ENCODE data around the gene CTSO.

Gene CTSO

GRCh38 chr4:155961575-155961974 is 7.9 kb upstream of the CTSO start:
- H3K27me3 ChIP-seq (ENCODE audit: low read length): no peaks in the 10 kb centered on the region
- H3K27ac ChIP-seq (ENCODE audit: low read depth, low read length): no peak overlapping the region
- no peak overlapping the region for H3K9ac ChIP-seq (ENCODE audit: low read length)
- H3K9me3 ChIP-seq (ENCODE audit: insufficient read depth, low read length): no peaks in the 10 kb centered on the region
- H3K4me2 ChIP-seq (ENCODE audit: low read depth, low read length, poor library complexity, severe bottlenecking): no peak overlapping the region
- H3K79me2 ChIP-seq (ENCODE audit: insufficient read depth, low read length): no peaks in the 10 kb centered on the region
- H3K36me3 ChIP-seq (ENCODE audit: low read length): no peaks in the 10 kb centered on the region
- no peaks in the 10 kb centered on the region for H3K9me2 ChIP-seq (replicated peaks; ENCODE audit: insufficient read depth, low read length)
- no peak overlapping the region for H3K4me3 ChIP-seq (ENCODE audit: insufficient read depth, low read length, poor library complexity, severe bottlenecking)
- no peak overlapping the region for H2AFZ ChIP-seq (ENCODE audit: low read depth, low read length, severe bottlenecking)
- H3F3A ChIP-seq (ENCODE audit: insufficient read depth): no peaks in the 10 kb centered on the region
- TF ChIP-seq CTCF (IDR thresholded peaks at IDR 0.05; ENCODE audit: insufficient read depth, low read length, poor library complexity, severe bottlenecking) (no peak), EZH2phosphoT487 (conservative IDR thresholded peaks at IDR 0.05; ENCODE audit: low read length) (no peak)
- H4K20me1 ChIP-seq (ENCODE audit: low read depth, low read length): no peaks in the 10 kb centered on the region

- Histone ChIP-seq H3K4me3 (ENCODE audit: insufficient read depth, low read length, poor library complexity, severe bottlenecking) (no peak overlapping the region), H4K20me1 (ENCODE audit: low read depth, low read length) (no peaks in the 10 kb centered on the region), H3K79me2 (ENCODE audit: insufficient read depth, low read length) (no peaks in the 10 kb centered on the region), H3K27ac (ENCODE audit: low read depth, low read length) (no peak overlapping the region), H3K9me3 (ENCODE audit: insufficient read depth, low read length) (no peaks in the 10 kb centered on the region), H3F3A (ENCODE audit: insufficient read depth) (no peaks in the 10 kb centered on the region), H3K9ac (ENCODE audit: low read length) (no peak overlapping the region), H3K4me2 (ENCODE audit: low read depth, low read length, poor library complexity, severe bottlenecking) (no peak overlapping the region), H3K36me3 (ENCODE audit: low read length) (no peaks in the 10 kb centered on the region), H3K27me3 (ENCODE audit: low read length) (no peaks in the 10 kb centered on the region), H3K9me2 (replicated peaks; ENCODE audit: insufficient read depth, low read length) (no peaks in the 10 kb centered on the region), H2AFZ (ENCODE audit: low read depth, low read length, severe bottlenecking) (no peak overlapping the region)
- TF ChIP-seq EZH2phosphoT487 (conservative IDR thresholded peaks at IDR 0.05; ENCODE audit: low read length): no peak
- TF ChIP-seq CTCF (IDR thresholded peaks at IDR 0.05; ENCODE audit: insufficient read depth, low read length, poor library complexity, severe bottlenecking): no peak
These were observed 6.9 kb upstream of the CTSO start for GRCh38 chr4:155960522-155960921.

- Histone ChIP-seq H3K79me2 (ENCODE audit: insufficient read depth, low read length) (no peaks in the 10 kb centered on the region), H3K9ac (ENCODE audit: low read length) (no peak overlapping the region), H3K27me3 (ENCODE audit: low read length) (no peaks in the 10 kb centered on the region), H2AFZ (ENCODE audit: low read depth, low read length, severe bottlenecking) (no peak overlapping the region), H3K4me2 (ENCODE audit: low read depth, low read length, poor library complexity, severe bottlenecking) (no peak overlapping the region), H3F3A (ENCODE audit: insufficient read depth) (no peaks in the 10 kb centered on the region; the same call in 1 of the 2 replicates), H3K9me3 (ENCODE audit: insufficient read depth, low read length) (no peaks in the 10 kb centered on the region), H3K4me3 (ENCODE audit: insufficient read depth, low read length, poor library complexity, severe bottlenecking) (no peak overlapping the region), H3K9me2 (replicated peaks; ENCODE audit: insufficient read depth, low read length) (no peaks in the 10 kb centered on the region), H3K36me3 (ENCODE audit: low read length) (no peaks in the 10 kb centered on the region), H4K20me1 (ENCODE audit: low read depth, low read length) (no peaks in the 10 kb centered on the region), H3K27ac (ENCODE audit: low read depth, low read length) (no peak overlapping the region)
- TF ChIP-seq CTCF (IDR thresholded peaks at IDR 0.05; ENCODE audit: insufficient read depth, low read length, poor library complexity, severe bottlenecking): no peak
- TF ChIP-seq EZH2phosphoT487 (conservative IDR thresholded peaks at IDR 0.05; ENCODE audit: low read length): no peak
These were observed 5.8 kb upstream of the CTSO start for GRCh38 chr4:155959417-155959816.
